Prostate gland (tissue), 2 donors: Measurements from ENCODE around the gene AMN1. TPM values are rescaled to one million over a fixed set of nuclear protein-coding genes. Genes with fewer than 3 reads are reported as not detected.

Source experiments
- DNase-seq: peaks from one replicate; pipeline ENCODE4 v3.0.0-alpha.2; 2019; ENCODE audit warnings: low spot score
- H3K27ac ChIP-seq, 2 donors: fragments of 200-600 bp; sonication (generic); 2 replicates each; pipeline ENCODE4 v1.5.1; 2017 to 2019
- H3K27me3 ChIP-seq: fragments of 200-600 bp; sonication (generic); replicated peaks from 2 replicates; pipeline ENCODE4 v1.5.1; 2019; ENCODE audit not compliant: insufficient read depth
- H3K36me3 ChIP-seq, 2 donors: fragments of 200-600 bp; sonication (generic); 1 replicate in 1 of 2; 2 replicates in 1 of 2; pipeline versions ENCODE4 v1.5.1 to v1.8.1; 2017 to 2019
- H3K4me1 ChIP-seq: fragments of 200-600 bp; sonication (generic); replicated peaks from 2 replicates; pipeline ENCODE4 v1.5.1; 2019
- H3K4me3 ChIP-seq, 2 donors: fragments of 200-600 bp; sonication (generic); 2 replicates each; pipeline ENCODE4 v1.5.1; 2017 to 2019
- H3K9me3 ChIP-seq: fragments of 200-600 bp; sonication (generic); 2 replicates; pipeline ENCODE4 v1.5.1; 2017
- POLR2A ChIP-seq: fragments of 450-650 bp; IDR thresholded peaks from one replicate; pipeline ENCODE4 v1.6.1; 2016; ENCODE audit warnings: antibody characterized with exemption, mild to moderate bottlenecking
- POLR2AphosphoS5 ChIP-seq: sonication (generic); formaldehyde crosslinking; IDR thresholded peaks from one replicate; pipeline ENCODE4 v1.6.1; 2017; ENCODE audit warnings: antibody characterized with exemption
- WGBS: methylation state at CpG from one replicate; pipeline ENCODE4 v1.1.5; 2018; 5-methylcytosine and 5-hydroxymethylcytosine counted together
- intact Hi-C: fragments of 100-400 bp; cut with DNase I; formaldehyde crosslinking; loops from one replicate; pipeline ENCODE4 v1.14.2; 2022
- small RNA-seq, 2 donors: library from RNA; depleted of rRNA; stranded (forward); fragments of <200 nt; gene quantifications; one replicate each; pipeline ENCODE3, GENCODE V24; 2016
- total RNA-seq, 2 donors: library from RNA; depleted of rRNA; stranded (reverse); fragments of >200 nt; gene quantifications; one replicate each; pipeline ENCODE4 v1.1.0, GENCODE V29; 2016
- TF ChIP-seq, protein P1 (sequence below), 4 experiments: fragments of 200-600 bp in 2 of 4; fragments of 450-650 bp in 2 of 4; sonication (generic) in 2 of 4; IDR thresholded peaks; 1 replicate in 3 of 4; 2 replicates in 1 of 4; pipeline ENCODE4 v1.5.1; 2016 to 2019; ENCODE audit warnings: antibody characterized with exemption in 4 of 4, mild to moderate bottlenecking in 2 of 4, moderate library complexity in 2 of 4

AMN1 gene
- total RNA-seq, 2 donors from 2014 or later = 11.9 to 31.9 TPM

- Histone ChIP-seq H3K27me3 (no peaks in the 10 kb centered on the region), H3K4me1 (no peaks in the 10 kb centered on the region), H3K9me3 (no peaks in the 10 kb centered on the region), H3K4me3 (no peak overlapping the region), H3K36me3 (no peaks in the 10 kb centered on the region), H3K27ac (no peak overlapping the region)
- DNase-seq = no peak
- WGBS = 55% methylated on average over 16 of the region's 16 CpGs
- no peak for TF ChIP-seq POLR2A
- TF ChIP-seq, protein P1, sequence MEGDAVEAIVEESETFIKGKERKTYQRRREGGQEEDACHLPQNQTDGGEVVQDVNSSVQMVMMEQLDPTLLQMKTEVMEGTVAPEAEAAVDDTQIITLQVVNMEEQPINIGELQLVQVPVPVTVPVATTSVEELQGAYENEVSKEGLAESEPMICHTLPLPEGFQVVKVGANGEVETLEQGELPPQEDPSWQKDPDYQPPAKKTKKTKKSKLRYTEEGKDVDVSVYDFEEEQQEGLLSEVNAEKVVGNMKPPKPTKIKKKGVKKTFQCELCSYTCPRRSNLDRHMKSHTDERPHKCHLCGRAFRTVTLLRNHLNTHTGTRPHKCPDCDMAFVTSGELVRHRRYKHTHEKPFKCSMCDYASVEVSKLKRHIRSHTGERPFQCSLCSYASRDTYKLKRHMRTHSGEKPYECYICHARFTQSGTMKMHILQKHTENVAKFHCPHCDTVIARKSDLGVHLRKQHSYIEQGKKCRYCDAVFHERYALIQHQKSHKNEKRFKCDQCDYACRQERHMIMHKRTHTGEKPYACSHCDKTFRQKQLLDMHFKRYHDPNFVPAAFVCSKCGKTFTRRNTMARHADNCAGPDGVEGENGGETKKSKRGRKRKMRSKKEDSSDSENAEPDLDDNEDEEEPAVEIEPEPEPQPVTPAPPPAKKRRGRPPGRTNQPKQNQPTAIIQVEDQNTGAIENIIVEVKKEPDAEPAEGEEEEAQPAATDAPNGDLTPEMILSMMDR (IDR thresholded peaks at IDR 0.05) = no peak
- TF ChIP-seq POLR2AphosphoS5 = no peak
- intact Hi-C loops = no loop called here
Measured at GRCh38 chr12:31629756-31630732, 98.8 kb downstream of the AMN1 start.

- no peak for DNase-seq
- Histone ChIP-seq H3K9me3 (no peaks in the 10 kb centered on the region), H3K27me3 (no peaks in the 10 kb centered on the region), H3K4me3 (no peak overlapping the region), H3K27ac (no peak overlapping the region), H3K36me3 (no peaks in the 10 kb centered on the region), H3K4me1 (no peaks in the 10 kb centered on the region)
- intact Hi-C loops = no loop called here
- 81% methylated on average over 5 of the region's 5 CpGs for WGBS
- no peak for TF ChIP-seq POLR2A
- no peak for TF ChIP-seq POLR2AphosphoS5
- TF ChIP-seq, protein P1 (IDR thresholded peaks at IDR 0.05) = no peak
Measured at GRCh38 chr12:31627456-31628054, 101.3 kb downstream of the AMN1 start.

DNA sequence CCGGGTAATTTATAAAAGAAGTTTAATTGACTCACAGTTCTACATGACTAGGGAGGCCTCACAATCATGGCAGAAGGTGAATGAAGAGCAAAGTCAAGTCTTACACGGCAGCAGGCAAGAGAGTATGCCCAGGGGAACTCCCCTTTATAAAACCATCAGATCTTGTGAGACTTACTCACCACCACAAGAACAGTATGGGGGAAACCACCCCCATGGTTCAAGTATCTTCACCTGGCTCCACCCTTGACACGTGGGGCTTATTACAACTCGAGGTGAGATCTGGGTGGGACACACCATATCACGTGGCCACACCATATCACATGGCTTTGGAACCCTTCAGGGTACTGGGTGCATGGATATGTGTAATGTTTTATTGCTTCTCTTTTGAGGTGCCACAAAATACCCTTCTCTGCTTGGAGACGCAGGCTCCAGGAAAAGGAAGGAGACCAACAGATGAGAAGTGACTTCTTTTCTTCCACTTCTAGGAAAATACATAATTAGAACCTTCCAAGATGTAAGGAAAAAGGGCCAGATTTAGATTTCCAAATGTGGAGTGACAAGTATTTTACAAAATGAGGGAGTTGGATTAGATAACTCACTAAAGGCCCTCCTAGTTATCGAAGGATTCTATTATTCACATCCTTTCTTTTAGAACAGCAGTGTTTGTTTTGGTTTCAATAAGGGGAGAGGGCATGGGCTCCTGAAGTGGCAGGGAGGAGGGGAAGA, 102.4 kb downstream of the AMN1 start:
- Histone ChIP-seq H3K27me3 (no peaks in the 10 kb centered on the region), H3K4me3 (no peak overlapping the region), H3K36me3 (no peaks in the 10 kb centered on the region), H3K9me3 (no peaks in the 10 kb centered on the region), H3K4me1 (no peaks in the 10 kb centered on the region), H3K27ac (no peak overlapping the region)
- DNase-seq = no peak
- TF ChIP-seq POLR2AphosphoS5 (no peak), POLR2A (no peak)
- TF ChIP-seq, protein P1 (IDR thresholded peaks at IDR 0.05) = no peak
- intact Hi-C loops = no loop called here
- WGBS = 87% methylated on average over 7 of the region's 7 CpGs

DNA sequence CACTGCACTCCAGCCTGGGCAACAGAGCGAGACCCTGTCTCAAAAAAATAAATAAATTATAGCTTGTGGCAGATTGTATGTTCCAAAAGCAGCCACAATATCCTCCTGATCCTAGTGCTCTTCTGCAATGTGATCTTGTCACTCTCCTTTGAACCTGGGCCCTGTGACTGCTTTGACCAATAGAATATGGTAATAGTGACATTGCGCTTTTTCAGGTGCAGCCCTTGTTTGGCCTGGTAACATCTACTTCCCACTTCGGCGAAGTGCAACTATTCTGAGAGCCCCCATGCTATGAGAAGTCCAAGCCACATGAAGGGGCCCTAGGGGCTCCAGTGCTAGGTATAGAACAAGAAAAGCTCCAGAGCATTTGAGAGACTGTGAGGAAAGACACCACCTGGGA, 106.8 kb downstream of the AMN1 start:
- no peaks in the 10 kb centered on the region for H3K27me3 ChIP-seq
- H3K4me1 ChIP-seq = no peaks in the 10 kb centered on the region
- no peak for DNase-seq
- TF ChIP-seq POLR2AphosphoS5 (no peak), POLR2A (no peak)
- TF ChIP-seq, protein P1 (IDR thresholded peaks at IDR 0.05) = no peak
- no peaks in the 10 kb centered on the region for H3K36me3 ChIP-seq
- intact Hi-C loops = no loop called here
- H3K9me3 ChIP-seq = no peaks in the 10 kb centered on the region
- H3K4me3 ChIP-seq = no peak overlapping the region
- no peak overlapping the region for H3K27ac ChIP-seq
- 98% methylated on average over 4 of the region's 4 CpGs for WGBS

Small RNA genes lying within 50 kb of the gene (small RNA-seq; reads per million reads assigned to genes)
- gene AC023157.2 = 0 reads per million in 2 donors

Other genes with a start within 250 kb of the AMN1 start
- 10 to 100 TPM in 1 of 2 donors, 1 to 10 TPM in 1; 6.9 to 32.3 TPM for gene DENND5B, start 137.9 kb downstream of the AMN1 start, total RNA-seq
- 1 to 10 TPM; 3.6 to 7.0 TPM for gene ETFBKMT, start 69.3 kb downstream of the AMN1 start, total RNA-seq
- 10 to 100 TPM; 27.6 to 97.7 TPM for gene RESF1, start 230.4 kb upstream of the AMN1 start, total RNA-seq